GM19193 (cell line): ENCODE results near the gene RPS6KA6.

ENCODE experiments used
- POLR2A ChIP-seq: IDR thresholded peaks from 4 replicates; pipeline ENCODE4 v1.6.1; 2011; ENCODE audit not compliant: insufficient read depth, insufficient read length; ENCODE audit errors: extremely low read depth

The RPS6KA6 gene

GRCh38 chrX:84108584-84108983 is 79.4 kb downstream of the RPS6KA6 start:
- TF ChIP-seq POLR2A: no peak

DNA sequence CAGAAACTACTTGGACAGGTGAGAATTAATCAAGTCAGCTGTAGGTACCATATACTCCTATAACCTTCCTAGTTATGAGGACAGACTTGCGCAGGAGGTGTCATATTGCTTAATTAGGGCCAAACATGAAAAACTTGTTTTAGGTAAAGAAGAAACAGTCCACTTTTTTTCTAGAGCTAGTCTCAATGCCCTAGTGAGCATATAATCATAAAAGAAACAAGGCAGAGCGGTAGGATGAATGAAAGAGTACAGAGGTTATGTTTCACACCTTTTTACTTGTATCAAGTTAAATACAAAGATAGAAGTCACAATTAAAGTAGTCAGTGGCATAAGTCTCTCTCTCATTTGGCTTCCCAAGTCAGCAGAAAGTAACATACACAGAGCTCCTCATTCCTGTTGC is 88.9 kb downstream of the RPS6KA6 start:
- no peak for TF ChIP-seq POLR2A

GRCh38 chrX:84078991-84079390 is 109.0 kb downstream of the RPS6KA6 start:
- no peak for TF ChIP-seq POLR2A

DNA sequence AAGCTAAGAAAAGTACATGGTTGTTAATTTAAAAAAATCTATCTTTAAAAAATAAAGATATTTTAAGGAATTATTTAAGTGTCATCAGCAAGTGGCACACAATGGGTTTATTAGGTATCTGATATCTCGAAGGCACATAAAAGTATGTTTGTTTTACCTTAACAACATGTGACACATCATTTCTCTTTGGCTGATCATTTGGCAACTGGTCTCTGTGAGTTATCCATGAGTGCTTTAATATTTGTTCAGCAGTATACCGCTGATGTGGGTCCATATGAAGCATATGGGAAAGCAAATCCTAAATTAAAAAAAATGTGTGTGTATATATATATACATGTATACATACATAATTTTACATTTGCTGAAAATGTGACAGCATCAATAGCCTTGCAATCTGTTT is 123.2 kb downstream of the RPS6KA6 start:
- no peak for TF ChIP-seq POLR2A

DNA sequence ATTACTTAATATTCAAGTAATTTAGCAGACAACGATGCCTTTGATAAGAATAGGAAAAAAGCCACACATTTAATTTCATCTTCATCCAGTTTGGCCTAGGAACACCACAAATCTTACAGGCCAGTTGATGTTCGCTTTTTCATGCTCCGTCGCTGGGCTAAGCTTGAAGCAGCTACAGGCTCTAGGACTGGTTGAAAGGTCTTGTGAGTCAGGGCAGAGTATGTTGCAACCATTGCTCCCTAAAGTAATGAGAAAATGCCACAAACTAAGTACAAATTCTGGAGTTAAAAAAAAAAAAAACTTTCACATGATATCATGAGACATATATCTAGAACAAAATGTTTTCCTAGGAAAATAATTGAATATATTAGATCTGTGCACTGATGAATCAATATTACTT is 123.8 kb downstream of the RPS6KA6 start:
- TF ChIP-seq POLR2A: no peak

- no peak for TF ChIP-seq POLR2A
Observed at GRCh38 chrX:84047339-84047738, 140.7 kb downstream of the RPS6KA6 start.

- TF ChIP-seq POLR2A: no peak
Observed at GRCh38 chrX:84046403-84046984, 141.5 kb downstream of the RPS6KA6 start.

GRCh38 chrX:84044051-84044450 is 143.9 kb downstream of the RPS6KA6 start:
- no peak for TF ChIP-seq POLR2A
